Measurements from ENCODE around the gene AGPAT1.
A peak's percentile ranks its signal among the peaks of the same experiment; 100 is the strongest.
"Not testable (repeated sequence)": the region's sequence is repeated elsewhere in the genome, so short reads cannot be mapped to it uniquely, and the experiment has no call there.

The AGPAT1 gene

DNA sequence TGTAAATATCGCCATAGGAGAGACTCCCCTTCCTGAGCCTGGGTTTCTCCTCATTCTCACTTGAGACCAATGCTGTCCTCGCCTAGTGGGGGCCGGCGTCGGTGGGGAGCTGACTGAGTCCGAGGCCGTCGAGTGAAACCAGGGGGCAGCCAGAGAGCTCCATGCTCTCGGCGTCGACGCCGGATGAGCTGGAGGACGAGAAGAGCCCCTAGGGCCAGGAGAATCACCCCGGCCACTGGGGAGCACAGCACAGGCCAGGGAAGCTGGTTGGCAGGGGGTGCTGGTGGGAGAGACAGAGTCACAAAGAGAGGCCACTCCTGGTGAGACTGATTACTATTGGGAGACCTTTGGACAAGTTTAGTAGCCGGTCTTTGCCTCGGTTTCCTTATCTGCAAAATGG lies 23.0 kb upstream of the AGPAT1 start:
- no peak for DNase-seq (ENCODE audit: low spot score)

DNA sequence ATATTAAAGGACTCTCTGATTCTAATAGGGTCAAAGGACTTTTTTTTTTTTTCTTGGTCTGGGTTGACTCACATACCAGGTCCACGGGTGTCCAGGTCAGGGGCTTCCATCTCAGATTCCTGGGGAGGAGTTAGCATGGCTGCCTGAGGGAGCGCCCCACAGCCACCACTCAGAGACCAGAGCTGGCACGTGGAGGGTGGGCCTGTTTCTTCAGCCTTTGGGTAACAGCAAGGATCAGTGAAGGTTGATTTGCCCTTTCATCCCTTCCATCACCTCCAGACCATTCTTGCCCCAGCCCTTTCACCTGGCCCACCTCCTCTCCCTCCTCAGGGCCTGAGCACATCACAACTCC lies 22.4 kb upstream of the AGPAT1 start:
- no peak for DNase-seq (ENCODE audit: low spot score)

DNA sequence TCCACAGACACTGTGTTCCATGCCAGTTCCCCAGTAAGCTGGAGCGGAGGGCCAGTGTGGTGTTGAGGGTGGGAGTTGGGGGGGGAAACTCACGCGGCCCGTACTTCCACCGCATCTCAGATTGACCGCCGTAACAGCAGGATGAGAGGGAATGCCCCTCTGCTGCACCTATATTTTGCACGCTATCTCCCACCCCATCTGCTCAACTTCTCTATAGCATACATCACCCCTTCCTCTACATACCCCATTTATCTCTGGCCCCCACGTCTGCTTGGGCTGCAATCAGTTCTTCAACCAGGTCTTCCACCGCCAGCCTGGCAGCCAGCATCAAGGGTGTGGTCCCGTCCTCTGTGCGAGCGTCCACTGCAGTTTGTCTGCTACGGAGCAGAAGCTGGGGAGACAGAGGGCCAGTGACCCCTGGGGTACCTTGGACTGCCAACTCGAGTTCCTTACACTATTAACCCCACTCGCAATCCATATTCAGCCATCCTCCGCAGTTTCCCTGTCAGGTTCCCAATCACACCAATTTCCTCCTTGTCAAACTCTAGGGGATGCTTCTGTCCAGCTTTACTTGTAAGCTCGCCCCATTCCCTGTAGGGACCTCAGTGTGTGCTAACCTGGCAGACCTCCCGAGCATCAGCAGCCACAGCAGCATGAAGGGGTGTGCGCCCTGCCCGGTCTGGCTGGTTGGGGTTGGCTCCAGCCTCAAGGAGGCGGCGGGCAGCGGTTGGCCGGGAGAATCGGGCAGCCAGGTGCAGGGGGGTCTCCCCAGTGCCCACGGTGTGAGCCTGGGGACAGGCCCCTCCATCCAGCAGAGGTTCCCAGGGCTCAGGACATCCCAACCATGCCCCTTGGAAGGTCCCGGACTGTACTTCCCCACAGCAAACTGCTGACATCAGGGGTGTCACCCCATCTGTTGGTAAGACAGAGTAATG lies 21.1 kb upstream of the AGPAT1 start:
- no peak for DNase-seq (ENCODE audit: low spot score)

DNA sequence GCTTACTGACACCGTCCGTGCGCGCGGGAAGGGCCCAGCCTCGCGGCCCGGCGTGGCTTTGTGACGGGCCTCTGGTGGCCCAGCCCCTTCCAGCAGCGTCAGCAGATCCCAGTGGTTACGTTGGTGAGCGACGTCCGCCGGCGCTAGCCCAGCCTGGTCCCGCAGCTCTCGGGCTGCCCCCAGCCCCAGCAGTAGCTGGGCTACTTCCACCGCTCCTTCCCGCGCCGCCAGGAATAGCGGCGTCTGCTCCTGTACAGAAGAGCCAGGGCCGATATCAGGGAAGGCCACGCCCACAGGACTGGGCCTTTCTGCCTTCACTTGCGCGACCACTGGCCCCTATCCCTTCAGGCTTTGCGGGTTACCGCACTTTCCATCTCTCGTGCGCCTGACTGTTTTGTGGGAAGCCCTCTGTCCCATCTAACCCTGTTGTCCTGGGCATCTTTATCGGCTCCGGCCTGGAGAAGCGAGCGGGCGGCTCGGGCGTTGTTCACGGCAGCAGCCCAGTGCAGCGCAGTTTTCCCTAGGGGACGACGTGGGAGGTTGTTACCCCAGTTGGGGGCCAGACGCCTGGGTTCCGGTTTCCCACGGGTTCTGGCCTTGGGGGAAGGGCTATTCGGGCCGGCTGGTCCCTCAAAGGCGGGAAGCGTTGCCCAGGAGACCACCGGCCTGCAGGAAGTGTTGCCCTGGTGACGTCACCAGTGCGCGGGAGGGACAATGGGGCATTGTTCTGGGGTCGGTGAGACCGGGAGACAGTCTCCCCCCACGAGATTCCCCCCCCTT lies 20.2 kb upstream of the AGPAT1 start:
- peak; percentile 82 for DNase-seq (ENCODE audit: low spot score)

DNA sequence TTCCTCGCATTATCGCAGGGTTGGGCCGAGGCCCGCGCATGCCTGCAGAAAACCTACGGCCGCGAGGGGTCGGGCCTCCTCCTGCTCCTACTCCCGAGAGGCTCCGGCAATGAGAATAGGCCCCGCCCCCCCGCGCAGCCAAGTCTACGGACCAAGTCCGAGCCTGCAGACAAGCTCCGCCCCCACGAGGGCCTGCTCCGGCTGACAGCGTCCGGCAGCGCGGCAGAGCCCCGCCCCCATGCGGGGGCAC lies 19.7 kb upstream of the AGPAT1 start:
- peak; percentile 91 for DNase-seq (ENCODE audit: low spot score)

DNA sequence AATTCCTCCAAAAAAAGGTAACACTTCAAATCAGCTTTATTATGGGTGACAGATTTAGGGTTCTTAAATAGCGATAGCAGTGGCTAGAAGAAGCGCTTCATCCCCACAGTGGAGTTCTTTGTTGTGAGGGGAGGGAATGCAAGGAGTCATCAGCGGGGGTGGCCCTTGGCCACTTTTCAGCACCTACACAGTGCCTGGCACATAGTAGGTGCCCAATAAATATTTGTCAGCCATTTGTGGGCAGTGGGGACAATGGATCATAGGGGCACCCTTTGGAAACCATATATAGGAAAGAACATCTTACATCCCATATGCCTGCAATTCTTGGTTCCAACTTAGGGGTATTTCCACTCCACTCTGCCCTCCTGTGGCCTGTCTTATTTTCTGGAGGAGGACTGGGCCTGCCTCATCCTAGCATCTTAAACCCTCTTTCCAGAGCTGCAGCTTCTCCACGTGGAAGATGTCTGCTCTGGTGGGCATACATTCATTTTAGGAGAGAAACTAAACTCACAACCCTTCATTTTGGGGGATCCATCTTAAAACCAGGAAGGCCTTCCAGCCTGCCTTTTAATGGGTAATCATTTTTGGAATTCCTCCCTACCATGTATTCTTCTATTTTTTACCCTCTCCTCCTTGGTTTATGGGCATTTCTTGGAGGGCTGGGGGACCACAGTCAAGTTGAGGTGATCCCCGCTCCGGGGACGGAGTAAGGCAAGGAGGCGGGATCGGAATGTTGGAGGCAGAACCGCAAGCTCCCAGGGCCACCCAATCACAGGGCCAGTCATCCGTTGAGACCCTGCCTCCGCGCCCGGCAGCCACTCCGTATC lies 19.2 kb upstream of the AGPAT1 start:
- no peak for DNase-seq (ENCODE audit: low spot score)

DNA sequence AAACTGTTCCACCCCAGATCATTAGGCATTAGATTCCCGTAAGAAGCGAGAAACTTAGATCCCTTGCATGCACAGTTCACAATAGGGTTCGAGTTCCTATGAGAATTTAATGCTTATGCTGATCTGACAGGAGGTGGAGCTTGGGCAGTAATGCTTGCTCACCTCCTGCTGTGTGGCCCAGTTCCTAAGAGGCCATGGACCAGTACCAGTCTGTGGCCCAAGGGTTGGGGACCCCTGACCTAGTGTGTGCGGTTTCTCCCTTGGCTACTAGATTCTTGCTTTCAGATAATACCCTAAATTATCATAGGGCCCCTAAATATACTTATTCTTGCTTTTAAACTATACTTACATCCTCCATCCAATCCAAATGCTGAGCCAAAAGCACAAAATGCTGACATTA lies 18.5 kb upstream of the AGPAT1 start:
- DNase-seq (ENCODE audit: low spot score), result no peak

DNA sequence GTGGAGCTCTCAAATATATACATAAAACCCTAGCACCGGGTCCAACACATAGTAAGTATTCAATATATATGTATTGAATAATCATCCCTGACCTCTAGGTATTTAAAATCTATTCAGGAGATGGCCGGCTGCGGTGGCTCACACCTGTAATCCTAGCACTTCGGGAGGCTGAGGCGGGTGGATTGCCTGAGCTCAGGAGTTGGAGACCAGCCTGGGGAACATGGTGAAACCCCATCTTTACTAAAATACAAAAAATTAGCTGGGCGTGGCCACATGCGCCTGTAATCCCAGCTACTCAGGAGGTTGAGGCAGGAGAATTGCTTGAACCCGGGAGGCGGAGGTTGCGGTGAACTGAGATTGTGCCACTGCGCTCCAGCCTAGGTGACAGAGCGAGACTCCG lies 17.2 kb upstream of the AGPAT1 start:
- DNase-seq (ENCODE audit: low spot score), result not testable (repeated sequence)

DNA sequence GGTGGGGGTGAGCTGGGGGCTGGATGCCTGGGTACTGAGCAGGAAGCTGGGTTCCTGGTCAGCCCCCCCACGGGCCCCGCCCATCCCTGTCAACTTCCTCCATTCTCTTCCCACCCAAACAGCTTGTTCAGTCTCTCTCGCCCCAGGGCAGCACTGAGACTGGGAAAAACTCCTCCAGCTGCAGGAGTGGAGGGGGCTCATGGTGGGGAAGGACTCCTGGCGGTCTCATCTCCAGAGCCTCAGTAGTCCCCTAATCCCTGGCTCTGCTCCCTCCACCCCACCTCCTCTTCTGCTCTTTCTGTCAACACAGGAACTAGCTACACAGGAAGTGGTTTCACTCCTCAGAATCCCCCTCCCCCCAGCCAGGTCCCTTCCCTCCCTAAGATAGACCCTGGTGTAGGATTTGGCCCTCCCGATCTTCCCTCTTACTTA lies 16.7 kb upstream of the AGPAT1 start, which contains the start of gene GPSM3:
TSS of gene GPSM3 (minus strand) at position 36 of the 432 bp plus-strand sequence. CDS start 130 bp downstream, outside the sequence.
- DNase-seq (ENCODE audit: low spot score), result no peak

DNA sequence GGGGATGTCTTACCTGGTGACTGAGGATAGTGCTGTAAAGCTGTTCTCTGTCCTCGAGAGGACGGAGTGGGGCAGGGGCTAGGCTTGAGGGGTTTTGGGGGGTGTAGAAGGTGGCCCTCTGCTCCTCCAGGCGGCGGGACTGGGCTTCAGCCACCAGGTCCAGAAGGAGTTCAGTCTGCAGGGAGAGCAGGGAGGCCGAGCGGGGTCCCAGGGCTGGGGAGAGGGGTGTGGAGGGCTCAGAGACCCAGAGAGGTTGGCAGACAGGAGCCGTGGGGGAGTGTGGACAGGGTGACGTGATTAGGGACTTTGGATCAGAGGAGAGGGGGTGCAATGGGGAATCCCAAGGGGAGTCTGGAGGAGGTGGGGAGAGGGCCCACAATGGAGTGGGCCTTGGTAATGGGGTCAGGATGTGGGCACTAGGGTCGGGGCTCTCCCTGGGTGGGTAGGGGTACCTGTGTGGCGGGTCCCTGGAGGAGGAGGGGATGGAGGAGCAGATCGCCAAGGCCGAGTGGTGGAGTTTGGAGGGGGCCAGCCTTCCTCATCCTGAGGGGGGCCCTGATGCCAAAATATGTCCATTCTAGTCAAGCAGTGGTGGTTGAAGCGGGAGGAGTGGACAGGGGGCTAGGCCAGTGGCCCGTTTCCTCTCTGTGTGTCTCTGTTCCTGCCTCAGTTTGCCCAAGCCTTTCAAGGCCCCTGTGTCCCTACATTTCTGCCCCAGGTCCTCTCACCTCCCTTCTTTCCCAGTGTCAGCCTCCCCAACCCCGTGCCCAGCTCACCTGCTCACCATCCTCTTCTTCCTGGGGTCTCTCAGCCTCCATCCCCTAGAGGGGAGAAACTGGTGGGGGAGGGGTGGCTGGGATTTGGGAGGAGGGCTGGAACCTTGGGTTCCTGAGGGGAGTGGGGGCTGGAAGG lies 16.1 kb upstream of the AGPAT1 start:
- no peak for DNase-seq (ENCODE audit: low spot score)

DNA sequence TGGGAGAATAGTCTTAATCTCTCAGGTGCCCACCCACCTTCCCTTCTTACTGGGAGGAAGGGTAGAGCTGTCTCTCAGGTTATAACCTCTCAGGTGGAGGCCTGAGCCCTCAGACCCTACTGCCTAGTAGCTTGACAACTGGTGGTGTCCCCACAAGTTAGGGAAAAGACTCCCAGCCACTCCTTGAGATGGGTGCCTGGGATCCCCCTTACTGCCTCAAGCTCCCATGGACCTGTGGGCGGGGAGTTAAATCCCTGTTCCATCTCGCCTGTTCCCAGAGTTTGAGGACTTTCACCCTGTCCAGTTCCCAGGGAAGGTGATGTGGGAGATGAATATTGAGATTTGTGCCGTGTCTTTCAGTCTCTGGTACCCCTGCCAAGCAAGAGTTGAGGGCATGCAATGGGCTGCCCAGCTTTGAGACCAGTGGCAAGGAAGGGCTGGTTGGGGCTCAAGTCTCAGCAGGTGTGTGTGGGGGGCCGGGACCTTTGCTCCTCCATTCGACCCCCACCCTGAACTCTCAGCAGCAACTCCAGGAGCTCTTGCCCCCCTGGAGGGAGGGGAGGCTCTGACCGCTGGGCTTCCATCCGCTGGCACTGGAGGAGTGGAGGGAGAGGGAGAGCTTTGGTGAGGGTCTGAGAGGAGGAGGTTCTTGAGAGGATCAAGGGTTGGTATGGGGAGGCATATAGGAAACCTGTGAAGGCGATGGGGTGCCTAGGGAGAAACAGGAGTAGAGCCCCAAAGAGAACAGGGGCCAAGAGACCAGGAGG lies 15.2 kb upstream of the AGPAT1 start:
- no peak for DNase-seq (ENCODE audit: low spot score)

DNA sequence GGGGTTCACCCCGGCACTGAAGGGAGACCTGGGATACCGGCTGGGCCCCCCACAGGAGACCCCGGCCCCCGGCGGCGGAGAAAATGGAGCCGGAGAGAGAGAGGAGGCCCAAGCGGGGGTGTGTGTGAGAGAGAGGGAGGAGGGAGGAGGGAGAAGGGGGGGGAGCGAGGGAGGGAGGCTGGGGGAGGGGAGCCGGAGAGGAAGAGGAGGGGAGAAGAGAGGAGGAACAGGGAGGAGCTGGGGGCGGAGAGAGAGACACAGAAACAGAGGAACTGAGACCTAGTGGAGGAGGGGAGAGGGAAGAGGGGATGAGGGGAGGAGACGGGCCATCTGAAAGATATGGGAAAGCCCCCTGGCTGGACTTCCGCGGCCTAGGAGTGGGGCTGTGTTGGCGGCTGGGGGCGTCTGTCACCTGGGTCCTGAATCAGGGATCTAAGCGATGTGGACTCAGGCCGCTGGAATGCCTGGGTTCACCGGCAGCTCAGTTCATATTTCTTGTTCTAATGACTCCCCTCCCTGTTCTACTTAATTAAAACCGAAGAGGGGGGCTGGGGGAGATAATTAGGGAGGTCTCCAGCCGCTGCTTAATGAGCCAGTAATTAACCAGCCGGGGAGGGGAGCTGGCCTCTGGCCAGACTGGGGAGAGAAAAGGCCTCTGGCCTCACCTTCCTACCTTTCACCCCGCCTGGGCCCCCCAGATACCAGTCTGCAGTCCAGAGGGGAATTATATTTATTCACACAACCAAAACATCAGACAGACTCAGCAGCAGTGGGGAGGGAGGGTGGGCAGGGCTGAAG lies 14.4 kb upstream of the AGPAT1 start, which contains the start of gene PBX2:
TSS of gene PBX2 (minus strand) at position 149 of the 798 bp plus-strand sequence. CDS start 287 bp downstream, outside the sequence.
- DNase-seq (ENCODE audit: low spot score), result peak; percentile 75

DNA sequence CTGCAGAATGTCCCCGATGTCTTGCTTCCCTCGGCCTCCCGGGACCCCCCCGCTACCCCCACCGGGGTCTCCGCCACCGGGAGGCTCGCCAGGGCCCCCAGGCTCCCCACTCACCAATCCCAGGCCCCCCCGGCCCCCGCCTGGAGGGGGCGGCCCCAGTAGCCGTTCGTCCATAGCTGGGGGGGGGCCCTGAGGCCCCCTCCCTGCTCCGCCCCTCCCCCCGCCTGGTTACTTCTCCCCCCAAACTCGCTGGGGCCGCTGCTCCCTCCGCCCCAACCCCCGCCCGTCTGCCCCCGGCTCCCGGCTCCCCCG lies 13.8 kb upstream of the AGPAT1 start:
- no peak for DNase-seq (ENCODE audit: low spot score)

DNA sequence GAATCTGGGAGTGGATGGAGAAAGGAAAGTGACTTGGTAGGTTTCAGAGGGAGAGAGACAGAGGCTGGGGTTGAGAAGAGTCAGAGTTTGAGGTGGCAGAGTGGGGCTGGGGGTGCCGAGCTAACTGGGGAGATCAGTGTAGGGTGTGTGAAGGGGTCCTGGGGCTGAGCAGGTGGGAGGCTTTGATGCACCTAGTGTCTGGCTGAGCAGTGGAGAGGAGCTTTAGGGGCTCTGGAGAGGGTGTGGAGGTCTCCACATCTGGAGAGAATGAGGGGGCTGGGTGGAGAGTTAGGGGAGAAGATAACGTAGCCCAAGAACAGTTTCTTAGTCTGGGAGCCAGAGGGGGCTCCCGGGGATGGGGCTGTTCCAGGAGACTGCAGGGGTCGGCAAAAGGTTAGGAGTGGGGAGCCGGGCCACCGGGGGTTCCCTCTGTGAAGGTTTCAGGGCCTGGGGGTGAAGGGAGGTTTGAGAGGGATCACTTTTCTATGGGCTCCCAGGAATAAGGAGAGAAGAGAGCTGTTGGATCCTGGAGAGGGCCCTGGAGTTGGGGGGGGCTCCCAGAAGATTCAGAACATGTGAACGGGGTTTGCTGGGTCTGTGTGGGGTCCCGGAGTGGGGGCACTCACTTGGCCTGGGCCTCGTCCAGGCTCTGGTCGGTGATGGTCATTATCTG lies 13.3 kb upstream of the AGPAT1 start:
- DNase-seq (ENCODE audit: low spot score), result no peak

DNA sequence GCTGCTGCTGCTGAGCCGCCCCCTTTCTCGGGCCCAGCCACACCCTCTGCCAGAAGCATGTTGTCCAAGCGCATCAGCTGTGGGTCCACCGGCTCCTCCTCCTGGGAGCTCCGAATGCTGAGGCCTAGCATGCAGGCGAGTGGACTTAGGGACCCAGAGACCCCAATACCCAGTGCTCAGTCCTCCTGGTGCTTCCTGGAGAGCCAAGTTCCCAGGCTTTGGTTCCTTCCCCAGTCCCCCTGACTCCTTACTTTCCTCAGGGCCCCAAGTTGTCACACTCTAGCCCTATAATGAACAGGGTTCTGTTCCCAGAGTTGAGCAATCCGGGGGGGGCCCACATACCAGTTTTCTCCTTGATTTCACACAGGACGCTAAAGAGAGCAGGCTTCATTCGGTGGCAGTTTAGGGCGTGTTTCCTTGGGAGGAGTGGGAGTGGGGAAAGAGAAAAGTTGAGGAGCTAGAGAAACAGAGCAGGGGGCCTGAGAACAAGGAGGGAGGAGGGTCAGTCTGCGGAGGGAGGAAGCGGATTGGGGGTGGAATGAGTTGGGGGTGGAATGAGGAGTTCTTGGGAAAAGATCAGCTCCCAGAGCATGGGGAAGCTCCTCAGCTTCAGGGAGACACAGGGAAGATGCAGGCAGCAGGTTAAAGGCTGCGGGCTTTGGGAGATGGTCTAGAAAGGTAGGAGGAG lies 12.6 kb upstream of the AGPAT1 start:
- no peak for DNase-seq (ENCODE audit: low spot score)

DNA sequence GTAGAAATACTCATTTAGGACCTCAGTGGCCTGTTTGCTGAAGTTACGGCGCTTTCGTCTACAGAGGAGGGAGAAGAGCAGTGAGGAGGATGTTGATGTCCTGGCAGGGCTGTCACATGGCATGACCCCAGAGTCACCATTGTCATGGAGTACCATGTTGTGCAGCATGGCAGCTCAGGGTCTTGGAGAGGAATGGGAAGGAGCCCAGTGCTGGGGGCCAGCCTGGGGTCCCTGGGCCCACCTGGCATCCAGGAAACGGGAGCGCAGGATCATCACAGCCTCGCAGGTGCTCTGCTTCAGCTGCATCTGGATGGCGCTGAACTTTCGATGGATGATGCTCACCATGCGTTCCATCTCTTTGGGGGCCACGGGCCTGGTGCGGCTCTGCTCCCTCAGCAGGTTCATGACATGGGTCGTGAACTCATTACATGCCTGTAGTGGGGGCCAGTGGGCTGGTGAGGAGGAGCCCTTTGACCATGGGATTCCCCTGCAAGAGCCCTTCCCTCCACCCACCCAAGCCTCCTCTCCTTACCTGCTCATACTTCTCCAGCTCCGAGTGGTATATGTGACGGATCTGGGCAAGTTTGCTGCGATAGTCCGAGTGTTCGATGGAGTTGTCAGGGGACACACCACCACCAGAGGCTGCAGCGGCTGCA lies 12.0 kb upstream of the AGPAT1 start:
- not testable (repeated sequence) for DNase-seq (ENCODE audit: low spot score)

DNA sequence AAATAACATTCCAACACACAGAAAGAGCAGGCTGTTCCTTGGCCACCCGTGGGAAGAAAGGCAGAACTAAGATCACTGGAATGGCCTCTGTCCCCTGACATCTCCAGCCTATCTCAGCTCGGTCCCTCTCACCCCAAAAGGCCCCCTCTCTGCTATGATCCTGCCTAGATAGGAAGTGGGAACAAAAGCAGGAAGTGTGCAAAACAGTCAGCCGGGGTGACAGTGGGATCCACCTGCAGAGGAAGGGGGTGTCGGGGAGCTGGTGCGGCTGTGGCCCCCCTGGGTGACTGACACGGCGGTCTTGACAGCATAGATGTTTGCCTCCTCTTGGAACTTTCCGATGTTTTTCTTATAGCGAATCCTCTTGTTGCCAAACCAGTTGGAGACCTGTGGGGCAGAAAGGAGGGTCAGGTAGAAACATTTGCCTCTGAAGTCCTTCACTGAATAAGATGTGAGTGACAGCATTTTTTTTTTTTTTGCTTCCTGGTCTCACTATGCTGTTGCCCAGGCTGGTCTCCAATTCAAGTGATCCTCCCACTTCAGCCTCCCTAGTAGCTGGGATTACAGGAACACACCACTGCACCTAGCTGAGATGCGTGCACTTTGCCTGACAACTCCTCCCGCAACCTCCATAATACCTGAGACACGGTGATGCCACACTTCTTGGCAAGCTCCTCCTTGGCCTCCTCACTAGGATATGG lies 11.3 kb upstream of the AGPAT1 start:
- no peak for DNase-seq (ENCODE audit: low spot score)

Data from iPS-NIHi11 (cell line).